IPS-20b (cell line): ENCODE measurements around the gene EFHC2.

Experiments used
- H3K27ac ChIP-seq: one replicate; pipeline ENCODE4 v1.5.1; 2013; ENCODE audit warnings: low read length
- H3K27me3 ChIP-seq: 2 replicates; pipeline ENCODE4 v1.6.1; 2013; ENCODE audit warnings: mild to moderate bottlenecking, low read length, inconsistent platforms; ENCODE audit not compliant: insufficient read depth
- H3K36me3 ChIP-seq: 2 replicates; pipeline ENCODE4 v1.6.1; 2013; ENCODE audit warnings: low read depth, mild to moderate bottlenecking, inconsistent platforms, low read length, moderate library complexity; ENCODE audit not compliant: insufficient read depth
- H3K4me1 ChIP-seq: 2 replicates; pipeline ENCODE4 v1.6.1; 2013; ENCODE audit warnings: mild to moderate bottlenecking, control low read depth, inconsistent platforms, low read length, moderate library complexity; ENCODE audit not compliant: insufficient read depth
- H3K4me3 ChIP-seq: 2 replicates; pipeline ENCODE4 v1.5.1; 2013; ENCODE audit warnings: mild to moderate bottlenecking, low read length, inconsistent platforms
- H3K9ac ChIP-seq: 2 replicates; pipeline ENCODE4 v1.6.1; 2013; ENCODE audit warnings: low read depth, mild to moderate bottlenecking, inconsistent platforms, low read length, moderate library complexity
- H3K9me3 ChIP-seq: 2 replicates; pipeline ENCODE4 v1.6.1; 2013; ENCODE audit warnings: mild to moderate bottlenecking, low read depth, low read length, inconsistent platforms; ENCODE audit not compliant: insufficient read depth

The EFHC2 gene

GRCh38 chrX:44343412-44344141 is at the start of gene EFHC2:
TSS of gene EFHC2 (minus strand) at chrX:44343672. CDS start at chrX:44343588, 84 bp downstream.
- H3K9ac ChIP-seq = peak within 1 kb of the TSS; percentile 41; the same call in 1 of the 2 replicates
- H3K9me3 ChIP-seq = no peaks in the 10 kb centered on the region
- no peaks in the 10 kb centered on the region for H3K27me3 ChIP-seq
- H3K36me3 ChIP-seq = no peaks in the 10 kb centered on the region
- peaks cover 6% of the 10 kb centered on the region; the same call in 1 of the 2 replicates for H3K4me1 ChIP-seq
- peak within 1 kb of the TSS; percentile 60 for H3K4me3 ChIP-seq
- no peak within 1 kb of the TSS for H3K27ac ChIP-seq

DNA sequence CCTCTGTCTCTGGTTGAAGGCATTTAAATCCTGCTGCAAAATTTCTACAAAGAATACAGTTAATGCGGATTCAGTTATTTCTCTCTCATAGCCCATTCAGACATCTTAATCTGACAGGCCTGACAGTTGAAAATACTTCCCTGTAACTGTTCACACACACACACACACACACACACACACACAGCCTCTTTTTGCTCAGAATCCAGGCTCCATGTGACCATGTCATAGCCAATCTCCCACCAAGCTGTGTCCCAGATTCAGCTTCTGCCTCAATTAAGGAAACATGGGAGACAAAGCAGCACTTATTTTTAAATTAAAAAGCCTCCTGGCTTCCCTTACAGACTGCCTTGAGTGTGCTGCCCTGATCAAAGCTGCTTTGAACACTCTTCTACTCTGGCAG is 49.3 kb upstream of the EFHC2 start:
- H3K36me3 ChIP-seq = no peaks in the 10 kb centered on the region
- no peaks in the 10 kb centered on the region for H3K27me3 ChIP-seq
- H3K4me3 ChIP-seq = no peak overlapping the region
- H3K27ac ChIP-seq = no peak overlapping the region
- H3K4me1 ChIP-seq = no peaks in the 10 kb centered on the region
- no peaks in the 10 kb centered on the region for H3K9me3 ChIP-seq
- H3K9ac ChIP-seq = no peak overlapping the region

DNA sequence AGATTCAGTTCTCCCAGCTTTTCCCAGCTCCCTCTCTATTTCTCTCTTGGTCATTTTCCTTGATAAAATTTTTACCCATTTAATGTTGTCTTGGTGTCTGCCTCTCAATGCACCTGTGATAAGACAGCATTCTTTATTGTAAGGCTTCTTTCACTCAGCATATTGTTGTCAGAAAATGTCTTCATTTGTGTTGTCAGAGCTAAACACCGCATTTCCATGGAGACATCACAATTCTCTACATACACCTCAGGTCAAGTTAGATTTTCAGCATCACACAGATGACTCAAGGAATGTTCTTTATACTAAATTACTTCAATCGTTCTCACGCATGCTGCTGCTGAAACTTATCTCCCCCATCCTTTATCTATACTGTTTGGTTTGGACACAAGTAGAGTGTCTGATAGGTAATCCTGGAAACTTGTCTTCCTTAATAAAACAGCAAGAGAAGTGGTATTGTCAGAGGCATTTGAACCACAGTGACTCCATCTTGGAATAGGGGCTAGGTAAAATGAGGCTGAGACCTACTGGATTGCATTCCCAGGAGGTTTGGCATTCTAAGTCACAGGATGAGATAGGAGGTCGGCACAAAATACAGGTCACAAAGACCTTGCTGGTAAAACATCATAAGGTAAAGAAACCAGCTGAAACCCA is 41.3 kb upstream of the EFHC2 start:
- Histone ChIP-seq H3K4me3 (no peak overlapping the region), H3K9me3 (no peaks in the 10 kb centered on the region)

GRCh38 chrX:44382871-44383270 is 39.4 kb upstream of the EFHC2 start:
- Histone ChIP-seq H3K36me3 (no peaks in the 10 kb centered on the region), H3K9ac (no peak overlapping the region), H3K27ac (no peak overlapping the region), H3K27me3 (no peaks in the 10 kb centered on the region), H3K4me1 (no peaks in the 10 kb centered on the region), H3K4me3 (no peak overlapping the region), H3K9me3 (no peaks in the 10 kb centered on the region)

More for the DNA sequence above, 41.3 kb upstream of the EFHC2 start:
- no peaks in the 10 kb centered on the region for H3K36me3 ChIP-seq
- H3K9ac ChIP-seq = no peak overlapping the region
- H3K27me3 ChIP-seq = no peaks in the 10 kb centered on the region
- H3K4me1 ChIP-seq = no peaks in the 10 kb centered on the region
- H3K27ac ChIP-seq = no peak overlapping the region

DNA sequence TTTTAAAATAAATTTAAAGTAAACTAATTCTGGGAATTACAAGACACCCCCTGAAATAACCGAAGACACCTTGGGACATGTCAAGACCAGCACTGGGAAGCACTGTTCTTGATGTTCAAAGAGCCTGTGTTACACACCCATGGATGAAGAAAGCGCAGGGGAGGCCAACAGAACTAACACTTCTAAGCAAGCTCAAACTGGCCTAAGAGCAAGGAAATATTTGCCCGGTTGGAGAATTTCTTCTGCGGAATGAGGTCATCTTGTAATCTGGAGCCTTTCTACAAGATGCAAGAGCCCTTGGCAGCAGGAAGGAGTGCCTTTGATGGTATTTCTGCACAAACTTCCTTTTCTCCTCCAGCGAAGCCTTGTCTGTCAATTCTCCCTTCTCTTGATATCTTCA is 9.3 kb upstream of the EFHC2 start:
- Histone ChIP-seq H3K4me1 (no peaks in the 10 kb centered on the region), H3K4me3 (no peak overlapping the region), H3K36me3 (no peaks in the 10 kb centered on the region), H3K9me3 (no peaks in the 10 kb centered on the region), H3K9ac (no peak overlapping the region), H3K27ac (no peak overlapping the region), H3K27me3 (no peaks in the 10 kb centered on the region)

DNA sequence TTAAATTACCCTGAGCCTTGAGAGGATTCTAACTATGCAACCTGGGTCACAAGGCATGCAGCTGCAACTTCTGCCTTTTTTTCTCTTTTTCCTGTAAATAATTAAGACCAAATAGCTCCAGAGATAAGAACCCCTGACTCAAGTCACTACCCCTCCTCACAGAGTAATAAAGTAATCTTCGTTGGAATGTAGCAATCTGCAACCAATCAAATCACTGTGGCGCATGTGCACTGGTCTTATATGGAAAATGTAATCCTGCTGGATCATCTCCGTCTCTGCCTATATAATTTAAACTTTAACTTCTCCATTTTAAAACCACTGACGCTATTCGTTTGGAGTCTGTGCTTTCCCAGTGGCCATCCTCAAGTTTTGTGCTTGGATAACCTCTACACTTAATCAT is 6.1 kb upstream of the EFHC2 start:
- Histone ChIP-seq H3K27ac (no peak overlapping the region), H3K9ac (no peak overlapping the region), H3K36me3 (no peaks in the 10 kb centered on the region), H3K27me3 (no peaks in the 10 kb centered on the region), H3K4me3 (no peak overlapping the region), H3K9me3 (no peaks in the 10 kb centered on the region), H3K4me1 (no peaks in the 10 kb centered on the region)

DNA sequence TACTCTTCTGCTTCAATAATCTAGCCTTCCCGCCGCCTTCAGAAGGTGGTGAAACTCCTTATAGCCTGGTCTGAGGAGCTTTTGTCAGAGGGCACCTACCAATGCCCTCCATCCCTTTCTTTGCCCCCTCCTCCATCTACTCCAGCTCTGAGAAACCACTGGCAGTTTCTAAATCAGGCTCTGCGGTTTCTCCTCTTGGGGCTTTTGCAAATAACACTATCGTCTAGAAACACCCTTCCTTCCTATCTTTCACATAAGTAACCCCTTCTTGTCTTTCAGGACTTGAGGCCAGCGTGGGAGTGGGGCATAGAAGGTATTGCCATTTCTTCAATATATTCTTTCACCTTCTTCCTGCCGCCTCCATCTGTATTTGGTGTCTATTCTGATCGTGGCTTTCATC is 1.2 kb upstream of the EFHC2 start:
- H3K9ac ChIP-seq = no peak overlapping the region
- no peak overlapping the region for H3K4me3 ChIP-seq
- no peaks in the 10 kb centered on the region for H3K27me3 ChIP-seq
- no peaks in the 10 kb centered on the region for H3K9me3 ChIP-seq
- no peak overlapping the region for H3K27ac ChIP-seq
- no peaks in the 10 kb centered on the region for H3K36me3 ChIP-seq
- peaks cover 3% of the 10 kb centered on the region; the same call in 1 of the 2 replicates for H3K4me1 ChIP-seq

DNA sequence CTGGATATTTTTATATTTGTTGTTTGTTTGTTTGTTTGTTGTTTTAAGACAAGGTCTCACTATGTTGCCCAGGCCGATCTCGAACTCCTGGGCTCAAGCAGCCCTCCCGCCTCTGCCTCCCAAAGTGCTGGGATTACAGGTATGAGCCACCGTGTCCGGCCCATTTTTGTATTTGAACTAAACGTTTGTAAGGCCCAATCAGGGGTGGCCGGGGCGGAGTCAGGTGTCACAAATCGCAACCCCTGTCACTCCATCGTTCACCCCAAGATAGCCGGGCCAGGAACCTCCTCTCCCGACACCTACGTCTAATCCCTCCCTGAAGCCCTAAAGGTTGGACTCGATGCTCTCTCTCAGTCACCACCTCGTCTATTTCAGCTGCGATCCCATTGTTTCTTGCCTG is 722 bp upstream of the EFHC2 start:
- H3K4me1 ChIP-seq = peaks cover 6% of the 10 kb centered on the region; the same call in 1 of the 2 replicates
- no peak overlapping the region for H3K9ac ChIP-seq
- no peak overlapping the region; the same call in 1 of the 2 replicates for H3K4me3 ChIP-seq

GRCh38 chrX:44342866-44343265 is 606 bp downstream of the EFHC2 start:
- Histone ChIP-seq H3K4me3 (peak overlapping the region; percentile 60), H3K9me3 (no peaks in the 10 kb centered on the region), H3K4me1 (peaks cover 6% of the 10 kb centered on the region; the same call in 1 of the 2 replicates), H3K27me3 (no peaks in the 10 kb centered on the region), H3K9ac (peak overlapping the region; percentile 41; the same call in 1 of the 2 replicates), H3K36me3 (no peaks in the 10 kb centered on the region), H3K27ac (no peak overlapping the region)

More for the DNA sequence above, 722 bp upstream of the EFHC2 start:
- no peaks in the 10 kb centered on the region for H3K27me3 ChIP-seq
- H3K9me3 ChIP-seq = no peaks in the 10 kb centered on the region
- no peak overlapping the region for H3K27ac ChIP-seq
- H3K36me3 ChIP-seq = no peaks in the 10 kb centered on the region

DNA sequence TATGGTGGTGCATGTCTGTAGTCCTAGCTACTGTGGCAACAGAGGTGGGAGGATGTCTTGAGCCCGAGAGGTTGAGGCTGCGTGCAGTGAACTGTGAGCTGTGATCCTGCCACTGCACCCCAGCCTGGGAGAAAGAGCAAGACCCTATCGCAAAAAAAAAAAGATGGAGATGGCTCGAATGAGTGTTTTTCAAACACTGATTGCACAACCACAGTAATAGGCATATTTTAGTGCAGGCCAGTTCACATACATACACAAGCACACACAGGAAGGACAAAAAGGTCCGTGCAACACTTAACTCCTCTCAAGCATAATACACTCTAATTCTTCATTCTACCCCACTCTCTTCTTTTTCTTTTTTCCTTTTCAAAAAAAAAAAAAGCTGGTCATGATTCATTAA is 5.1 kb downstream of the EFHC2 start:
- no peak overlapping the region for H3K27ac ChIP-seq
- no peaks in the 10 kb centered on the region for H3K36me3 ChIP-seq
- H3K9ac ChIP-seq = no peak overlapping the region
- H3K27me3 ChIP-seq = no peaks in the 10 kb centered on the region
- H3K4me1 ChIP-seq = peaks cover 6% of the 10 kb centered on the region; the same call in 1 of the 2 replicates
- no peak overlapping the region for H3K4me3 ChIP-seq
- no peaks in the 10 kb centered on the region for H3K9me3 ChIP-seq

DNA sequence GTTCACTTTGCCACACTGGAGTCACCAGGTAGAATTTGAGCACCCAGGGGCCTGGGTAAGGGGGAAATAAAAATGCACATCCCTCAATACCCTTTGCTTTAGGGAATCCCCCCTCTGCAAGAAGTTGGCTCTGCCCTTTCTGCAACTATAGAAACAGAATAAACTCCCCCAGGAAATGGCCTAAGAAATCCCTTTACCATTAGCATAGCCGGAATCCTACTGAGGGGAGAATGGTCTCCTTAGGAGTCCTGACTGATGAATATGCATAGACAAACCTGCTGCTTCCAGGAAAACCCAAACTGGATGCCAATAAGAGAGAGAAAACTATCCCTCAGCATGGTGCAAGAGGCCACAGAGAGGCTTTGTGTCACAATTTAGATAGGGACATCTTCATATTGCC is 11.0 kb downstream of the EFHC2 start:
- Histone ChIP-seq H3K4me1 (peaks cover 6% of the 10 kb centered on the region; the same call in 1 of the 2 replicates), H3K9ac (peak overlapping the region; percentile 46; the same call in 1 of the 2 replicates), H3K9me3 (no peaks in the 10 kb centered on the region), H3K4me3 (peak overlapping the region; percentile 29; the same call in 1 of the 2 replicates), H3K27ac (peak overlapping the region; percentile 39), H3K36me3 (no peaks in the 10 kb centered on the region), H3K27me3 (no peaks in the 10 kb centered on the region)

GRCh38 chrX:44330227-44330626 is 13.2 kb downstream of the EFHC2 start:
- H3K27ac ChIP-seq = no peak overlapping the region
- H3K4me1 ChIP-seq = peaks cover 6% of the 10 kb centered on the region; the same call in 1 of the 2 replicates
- H3K9me3 ChIP-seq = no peaks in the 10 kb centered on the region
- no peaks in the 10 kb centered on the region for H3K27me3 ChIP-seq
- H3K4me3 ChIP-seq = no peak overlapping the region
- no peaks in the 10 kb centered on the region for H3K36me3 ChIP-seq
- H3K9ac ChIP-seq = no peak overlapping the region
